Measurements from ENCODE around the gene BACH2.
"Not testable (repeated sequence)": the region's sequence is repeated elsewhere in the genome, so short reads cannot be mapped to it uniquely, and the experiment has no call there.

BACH2 gene

GRCh38 chr6:90296341-90297114, at the start of gene BACH2:
BACH2 (minus strand) TSS chr6:90296843; CDS start chr6:90008844, 287,999 bp downstream.
- peak; percentile 83 for DNase-seq (ENCODE audit: low read depth in 2 of 2)

GRCh38 chr6:90343576-90343975, 46.9 kb upstream of the BACH2 start:
- no peak for DNase-seq (ENCODE audit: low read depth in 2 of 2)

- no peak for DNase-seq (ENCODE audit: low read depth in 2 of 2)
Observed at GRCh38 chr6:90338409-90338808, 41.8 kb upstream of the BACH2 start.

GRCh38 chr6:90336388-90336947, 39.8 kb upstream of the BACH2 start:
- no peak for DNase-seq (ENCODE audit: low read depth in 2 of 2)

- DNase-seq (ENCODE audit: low read depth in 2 of 2) = no peak
Observed at GRCh38 chr6:90333928-90334327, 37.3 kb upstream of the BACH2 start.

- not testable (repeated sequence) for DNase-seq (ENCODE audit: low read depth in 2 of 2)
Observed at GRCh38 chr6:90332978-90333543, 36.4 kb upstream of the BACH2 start.

- DNase-seq (ENCODE audit: low read depth in 2 of 2) = no peak
Observed at GRCh38 chr6:90329386-90330077, 32.9 kb upstream of the BACH2 start.

GRCh38 chr6:90328004-90328403, 31.4 kb upstream of the BACH2 start:
- DNase-seq (ENCODE audit: low read depth in 2 of 2) = no peak

GRCh38 chr6:90326404-90327057, 29.9 kb upstream of the BACH2 start:
- no peak for DNase-seq (ENCODE audit: low read depth in 2 of 2)

GRCh38 chr6:90323706-90324105, 27.1 kb upstream of the BACH2 start:
- no peak for DNase-seq (ENCODE audit: low read depth in 2 of 2)

GRCh38 chr6:90322976-90323474, 26.4 kb upstream of the BACH2 start:
- DNase-seq (ENCODE audit: low read depth in 2 of 2) = no peak

- DNase-seq (ENCODE audit: low read depth in 2 of 2) = no peak
Observed at GRCh38 chr6:90319979-90320685, 23.5 kb upstream of the BACH2 start.

- DNase-seq (ENCODE audit: low read depth in 2 of 2) = no peak
Observed at GRCh38 chr6:90319044-90319443, 22.4 kb upstream of the BACH2 start.

- no peak for DNase-seq (ENCODE audit: low read depth in 2 of 2)
Observed at GRCh38 chr6:90315986-90316385, 19.3 kb upstream of the BACH2 start.

GRCh38 chr6:90315354-90315950, 18.8 kb upstream of the BACH2 start:
- DNase-seq (ENCODE audit: low read depth in 2 of 2) = no peak

GRCh38 chr6:90314514-90314913, 17.9 kb upstream of the BACH2 start:
- no peak for DNase-seq (ENCODE audit: low read depth in 2 of 2)

- no peak for DNase-seq (ENCODE audit: low read depth in 2 of 2)
Observed at GRCh38 chr6:90311569-90311968, 14.9 kb upstream of the BACH2 start.

GRCh38 chr6:90305800-90306448, 9.3 kb upstream of the BACH2 start:
- no peak for DNase-seq (ENCODE audit: low read depth in 2 of 2)

GRCh38 chr6:90304308-90304707, 7.7 kb upstream of the BACH2 start:
- no peak for DNase-seq (ENCODE audit: low read depth in 2 of 2)

GRCh38 chr6:90303039-90303438, 6.4 kb upstream of the BACH2 start:
- no peak for DNase-seq (ENCODE audit: low read depth in 2 of 2)

All from stimulated activated CD4-positive, alpha-beta T cell treated with anti-CD3 and anti-CD28 coated beads, Interleukin-1b, Interleukin-23, amount 100 ng/mL, for 1 hour (primary cell).